ENCODE results near the gene EYS.

The EYS gene

GRCh38 chr6:64000818-64001491 is 1706.1 kb downstream of the EYS start:
- TF ChIP-seq, protein P1, sequence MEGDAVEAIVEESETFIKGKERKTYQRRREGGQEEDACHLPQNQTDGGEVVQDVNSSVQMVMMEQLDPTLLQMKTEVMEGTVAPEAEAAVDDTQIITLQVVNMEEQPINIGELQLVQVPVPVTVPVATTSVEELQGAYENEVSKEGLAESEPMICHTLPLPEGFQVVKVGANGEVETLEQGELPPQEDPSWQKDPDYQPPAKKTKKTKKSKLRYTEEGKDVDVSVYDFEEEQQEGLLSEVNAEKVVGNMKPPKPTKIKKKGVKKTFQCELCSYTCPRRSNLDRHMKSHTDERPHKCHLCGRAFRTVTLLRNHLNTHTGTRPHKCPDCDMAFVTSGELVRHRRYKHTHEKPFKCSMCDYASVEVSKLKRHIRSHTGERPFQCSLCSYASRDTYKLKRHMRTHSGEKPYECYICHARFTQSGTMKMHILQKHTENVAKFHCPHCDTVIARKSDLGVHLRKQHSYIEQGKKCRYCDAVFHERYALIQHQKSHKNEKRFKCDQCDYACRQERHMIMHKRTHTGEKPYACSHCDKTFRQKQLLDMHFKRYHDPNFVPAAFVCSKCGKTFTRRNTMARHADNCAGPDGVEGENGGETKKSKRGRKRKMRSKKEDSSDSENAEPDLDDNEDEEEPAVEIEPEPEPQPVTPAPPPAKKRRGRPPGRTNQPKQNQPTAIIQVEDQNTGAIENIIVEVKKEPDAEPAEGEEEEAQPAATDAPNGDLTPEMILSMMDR (IDR thresholded peaks at IDR 0.05; ENCODE audit: low read depth, low read length) = no peak
- H3K4me3 ChIP-seq (ENCODE audit: low read depth, low read length) = no peak overlapping the region

DNA sequence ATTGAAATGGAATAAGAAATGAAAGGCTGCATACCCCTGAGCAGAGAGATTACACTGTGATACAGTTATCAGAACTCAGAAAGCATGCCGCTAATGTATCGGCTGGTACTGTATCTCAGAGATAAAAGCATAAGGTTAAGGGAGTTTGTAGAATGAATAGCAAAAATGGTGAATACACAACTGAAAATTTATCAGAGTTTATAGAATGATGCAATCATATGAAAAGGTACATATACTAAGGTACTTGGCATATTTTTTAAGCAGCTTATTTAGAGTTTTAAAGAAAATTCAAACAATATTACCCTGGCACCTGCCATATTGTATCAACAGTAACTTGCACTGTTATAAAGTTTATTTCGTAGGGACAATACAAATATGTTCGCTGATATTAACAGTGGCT is 1707.4 kb downstream of the EYS start:
- TF ChIP-seq, protein P1 (IDR thresholded peaks at IDR 0.05; ENCODE audit: low read depth, low read length) = no peak
- H3K4me3 ChIP-seq (ENCODE audit: low read depth, low read length) = no peak overlapping the region

- TF ChIP-seq, protein P1 (IDR thresholded peaks at IDR 0.05; ENCODE audit: low read depth, low read length) = no peak
- no peak overlapping the region for H3K4me3 ChIP-seq (ENCODE audit: low read depth, low read length)
Measured at GRCh38 chr6:63998991-63999390, 1708.0 kb downstream of the EYS start.

GRCh38 chr6:63997734-63998133 is 1709.3 kb downstream of the EYS start:
- TF ChIP-seq, protein P1 (IDR thresholded peaks at IDR 0.05; ENCODE audit: low read depth, low read length) = no peak
- H3K4me3 ChIP-seq (ENCODE audit: low read depth, low read length) = no peak overlapping the region

- TF ChIP-seq, protein P1 (IDR thresholded peaks at IDR 0.05; ENCODE audit: low read depth, low read length) = no peak
- no peak overlapping the region for H3K4me3 ChIP-seq (ENCODE audit: low read depth, low read length)
Measured at GRCh38 chr6:63997221-63997620, 1709.8 kb downstream of the EYS start.

DNA sequence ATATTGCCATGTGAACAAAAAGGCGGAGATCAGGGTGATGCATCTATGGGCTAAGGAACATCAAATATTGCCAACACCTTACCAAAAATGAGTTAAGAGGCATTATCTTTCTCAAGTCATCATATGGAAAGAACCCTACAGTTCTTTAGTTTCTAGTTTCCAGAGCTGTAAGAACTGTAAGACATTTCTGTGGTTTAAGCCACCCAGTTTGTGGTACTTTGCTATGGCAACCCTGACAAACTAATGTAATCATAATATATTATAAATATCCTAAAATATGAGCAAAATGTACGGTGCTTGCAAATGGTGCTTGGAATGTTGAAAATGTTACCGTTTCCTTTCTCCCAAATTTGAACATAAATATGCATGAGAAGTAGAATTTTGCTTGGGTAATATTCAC is 1721.8 kb downstream of the EYS start:
- TF ChIP-seq, protein P1 (IDR thresholded peaks at IDR 0.05; ENCODE audit: low read depth, low read length) = no peak
- no peak overlapping the region for H3K4me3 ChIP-seq (ENCODE audit: low read depth, low read length)

DNA sequence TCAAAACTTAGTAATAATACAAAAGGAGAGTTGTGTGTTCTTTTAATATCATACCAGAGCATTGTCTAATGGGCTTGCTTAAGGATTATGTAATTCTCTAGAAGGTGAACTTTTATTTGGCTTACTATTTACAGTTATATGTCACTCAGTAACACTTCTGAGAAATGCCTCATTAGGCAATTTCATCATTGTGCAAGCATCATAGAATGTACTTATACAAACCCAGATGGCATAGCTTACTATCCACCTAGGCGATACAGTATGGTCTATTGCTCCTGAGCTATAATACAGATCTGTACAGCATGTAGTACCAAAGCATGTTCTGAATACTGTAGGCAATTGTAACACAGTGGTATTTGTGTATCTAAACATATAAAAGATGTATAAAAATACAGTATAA is 1731.3 kb downstream of the EYS start:
- H3K4me3 ChIP-seq (ENCODE audit: low read depth, low read length) = no peak overlapping the region
- TF ChIP-seq, protein P1 (IDR thresholded peaks at IDR 0.05; ENCODE audit: low read depth, low read length) = no peak
